Epidermal melanocyte (primary cell): Measurements from ENCODE around the gene ULK1.
A peak's percentile ranks its signal among the peaks of the same experiment; 100 is the strongest.

Experiments
- DNase-seq: peaks from one replicate; pipeline ENCODE4 v3.0.0; 2011; ENCODE audit warnings: low spot score; ENCODE audit not compliant: insufficient read length

Gene ULK1

GRCh38 chr12:131894313-131894860 lies at the start of gene ULK1:
TSS of gene ULK1 (plus strand) at chr12:131894622. CDS start at chr12:131895002, 380 bp downstream.
- peak; percentile 99 for DNase-seq

- DNase-seq: no peak
These were observed 49.8 kb upstream of the ULK1 start for GRCh38 chr12:131844656-131845055.

- no peak for DNase-seq
These were observed 49.3 kb upstream of the ULK1 start for GRCh38 chr12:131845121-131845520.

- DNase-seq: no peak
These were observed 47.0 kb upstream of the ULK1 start for GRCh38 chr12:131847456-131847855.

- no peak for DNase-seq
These were observed 45.7 kb upstream of the ULK1 start for GRCh38 chr12:131848753-131849152.

GRCh38 chr12:131849700-131850553 lies 44.5 kb upstream of the ULK1 start:
- DNase-seq: no peak

GRCh38 chr12:131850856-131851559 lies 43.4 kb upstream of the ULK1 start:
- DNase-seq: no peak

- no peak for DNase-seq
These were observed 42.5 kb upstream of the ULK1 start for GRCh38 chr12:131851741-131852550.

GRCh38 chr12:131852551-131853299 lies 41.7 kb upstream of the ULK1 start:
- DNase-seq: no peak

GRCh38 chr12:131853832-131854797 lies 40.3 kb upstream of the ULK1 start:
- DNase-seq: no peak

GRCh38 chr12:131854861-131855476 lies 39.5 kb upstream of the ULK1 start:
- no peak for DNase-seq

- DNase-seq: no peak
These were observed 38.8 kb upstream of the ULK1 start for GRCh38 chr12:131855521-131856142.

GRCh38 chr12:131856366-131857097 lies 37.9 kb upstream of the ULK1 start:
- DNase-seq: no peak

GRCh38 chr12:131857908-131858850 lies 36.2 kb upstream of the ULK1 start:
- DNase-seq: no peak

GRCh38 chr12:131860472-131861260 lies 33.8 kb upstream of the ULK1 start:
- DNase-seq: no peak
